ENCODE measurements around the gene CLEC14A. TPM values are rescaled to one million over a fixed set of nuclear protein-coding genes. Genes with fewer than 3 reads are reported as not detected.

CLEC14A gene
- total and polyA plus RNA-seq, 9 of the 15 experiments (the other 6 are each of a cell fraction or from before 2014, with no cell fraction given), result not detected

DNA sequence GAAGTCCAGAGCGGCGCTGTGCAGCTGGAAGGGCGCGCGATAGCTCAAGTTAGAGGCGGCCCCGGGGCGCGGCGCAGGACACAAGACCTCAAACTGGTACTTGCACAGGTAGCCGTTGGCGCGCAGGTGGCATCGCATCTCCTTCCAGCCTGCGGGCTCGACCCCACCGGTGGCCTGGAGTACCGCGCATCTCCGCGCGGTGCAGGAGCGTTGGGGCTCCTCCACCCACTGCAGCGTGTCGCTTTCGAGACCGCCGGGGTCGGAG, 553 bp downstream of the CLEC14A start:
- H3K27me3 ChIP-seq (ENCODE audit: control insufficient read depth in 2 of 2, insufficient read depth in 2 of 2, low read length in 2 of 2), result no peaks in the 10 kb centered on the region
- in situ Hi-C loops (cut with MboI), result no loop called here
- 10% methylated on average over 19 of the region's 29 CpGs for WGBS (ENCODE audit: insufficient coverage, low coverage, missing lambda C conversion rate)
- no peak overlapping the region for H3K9ac ChIP-seq (ENCODE audit: insufficient read depth in 1 of 2, low read depth in 2 of 2, low read length in 2 of 2)
- no peak overlapping the region for H2AFZ ChIP-seq (ENCODE audit: low read depth, low read length)
- BruUV-seq (replicated peaks), result no TSS peak
- H3K9me1 ChIP-seq (ENCODE audit: control insufficient read depth, insufficient read depth, low read length), result no peaks in the 10 kb centered on the region
- ChIA-PET POLR2A (no interaction called here), CTCF (ENCODE audit: low intra/inter-chr PET ratio) (no interaction called here)
- TF ChIP-seq, protein P1, sequence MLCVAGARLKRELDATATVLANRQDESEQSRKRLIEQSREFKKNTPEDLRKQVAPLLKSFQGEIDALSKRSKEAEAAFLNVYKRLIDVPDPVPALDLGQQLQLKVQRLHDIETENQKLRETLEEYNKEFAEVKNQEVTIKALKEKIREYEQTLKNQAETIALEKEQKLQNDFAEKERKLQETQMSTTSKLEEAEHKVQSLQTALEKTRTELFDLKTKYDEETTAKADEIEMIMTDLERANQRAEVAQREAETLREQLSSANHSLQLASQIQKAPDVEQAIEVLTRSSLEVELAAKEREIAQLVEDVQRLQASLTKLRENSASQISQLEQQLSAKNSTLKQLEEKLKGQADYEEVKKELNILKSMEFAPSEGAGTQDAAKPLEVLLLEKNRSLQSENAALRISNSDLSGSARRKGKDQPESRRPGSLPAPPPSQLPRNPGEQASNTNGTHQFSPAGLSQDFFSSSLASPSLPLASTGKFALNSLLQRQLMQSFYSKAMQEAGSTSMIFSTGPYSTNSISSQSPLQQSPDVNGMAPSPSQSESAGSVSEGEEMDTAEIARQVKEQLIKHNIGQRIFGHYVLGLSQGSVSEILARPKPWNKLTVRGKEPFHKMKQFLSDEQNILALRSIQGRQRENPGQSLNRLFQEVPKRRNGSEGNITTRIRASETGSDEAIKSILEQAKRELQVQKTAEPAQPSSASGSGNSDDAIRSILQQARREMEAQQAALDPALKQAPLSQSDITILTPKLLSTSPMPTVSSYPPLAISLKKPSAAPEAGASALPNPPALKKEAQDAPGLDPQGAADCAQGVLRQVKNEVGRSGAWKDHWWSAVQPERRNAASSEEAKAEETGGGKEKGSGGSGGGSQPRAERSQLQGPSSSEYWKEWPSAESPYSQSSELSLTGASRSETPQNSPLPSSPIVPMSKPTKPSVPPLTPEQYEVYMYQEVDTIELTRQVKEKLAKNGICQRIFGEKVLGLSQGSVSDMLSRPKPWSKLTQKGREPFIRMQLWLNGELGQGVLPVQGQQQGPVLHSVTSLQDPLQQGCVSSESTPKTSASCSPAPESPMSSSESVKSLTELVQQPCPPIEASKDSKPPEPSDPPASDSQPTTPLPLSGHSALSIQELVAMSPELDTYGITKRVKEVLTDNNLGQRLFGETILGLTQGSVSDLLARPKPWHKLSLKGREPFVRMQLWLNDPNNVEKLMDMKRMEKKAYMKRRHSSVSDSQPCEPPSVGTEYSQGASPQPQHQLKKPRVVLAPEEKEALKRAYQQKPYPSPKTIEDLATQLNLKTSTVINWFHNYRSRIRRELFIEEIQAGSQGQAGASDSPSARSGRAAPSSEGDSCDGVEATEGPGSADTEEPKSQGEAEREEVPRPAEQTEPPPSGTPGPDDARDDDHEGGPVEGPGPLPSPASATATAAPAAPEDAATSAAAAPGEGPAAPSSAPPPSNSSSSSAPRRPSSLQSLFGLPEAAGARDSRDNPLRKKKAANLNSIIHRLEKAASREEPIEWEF (CRISPR knock-in tag; IDR thresholded peaks at IDR 0.05), result no peak
- TF ChIP-seq XRCC3 (IDR thresholded peaks at IDR 0.05) (no peak), HDAC8 (tag; IDR thresholded peaks at IDR 0.05) (no peak), DIDO1 (tag; IDR thresholded peaks at IDR 0.05; ENCODE audit: low read depth) (no peak), ZNF778 (CRISPR knock-in tag; IDR thresholded peaks at IDR 0.05) (no peak), ZNF561 (CRISPR knock-in tag; conservative IDR thresholded peaks at IDR 0.05) (no peak), ZKSCAN3 (CRISPR knock-in tag; IDR thresholded peaks at IDR 0.05) (no peak), U2AF2 (optimal IDR thresholded peaks at IDR 0.05; ENCODE audit: low read depth, low read length) (no peak), RBM39 (optimal IDR thresholded peaks at IDR 0.05; ENCODE audit: low read depth, low read length) (no peak), ZNF696 (CRISPR knock-in tag; conservative IDR thresholded peaks at IDR 0.05) (no peak)
- intact Hi-C loops (cut with micrococcal nuclease), result no loop called here
- no peak overlapping the region for H3K4me3 ChIP-seq
- FAIRE-seq (no peak), ATAC-seq (no peak), DNase-seq (ENCODE audit: extremely low read depth in 1 of 4, low spot score in 3 of 4) (no peak)
- H3K4me2 ChIP-seq (ENCODE audit: insufficient read depth, low read length), result no peak overlapping the region
- no peaks in the 10 kb centered on the region for H3K4me1 ChIP-seq (replicated peaks in 1 of 2; ENCODE audit: control insufficient read depth in 2 of 2, insufficient read depth in 2 of 2, low read length in 2 of 2)
- H3K27ac ChIP-seq (ENCODE audit: extremely low read depth, low read depth, low read length), result no peak overlapping the region
- no peaks in the 10 kb centered on the region for H3K36me3 ChIP-seq (ENCODE audit: control insufficient read depth, insufficient read depth, low read length)
- no peaks in the 10 kb centered on the region for H4K20me1 ChIP-seq (replicated peaks; ENCODE audit: control insufficient read depth, insufficient read depth, low read length)
- H3K79me2 ChIP-seq (ENCODE audit: control insufficient read depth, insufficient read depth, low read length), result no peaks in the 10 kb centered on the region
- H3K9me3 ChIP-seq (replicated peaks; ENCODE audit: control insufficient read depth, insufficient read depth, low read depth, low read length), result no peaks in the 10 kb centered on the region
